M059J (cell line): Measurements from ENCODE around the gene NCL. TPM values are rescaled to one million over a fixed set of nuclear protein-coding genes. Genes with fewer than 3 reads are reported as not detected.
"Not testable (repeated sequence)": the region's sequence is repeated elsewhere in the genome, so short reads cannot be mapped to it uniquely, and the experiment has no call there.

Experiments used
- DNase-seq: peaks from one replicate; pipeline ENCODE4 v3.0.0-alpha.2; 2012; ENCODE audit warnings: low read depth
- total RNA-seq: library from RNA; depleted of rRNA; stranded (reverse); fragments of >200 nt; shearing (Covaris generic); gene quantifications from 2 replicates; pipeline ENCODE4 v1.2.3, GENCODE V29; 2014; rRNA removed

NCL gene
- total RNA-seq, 1 experiment from 2014 or later, result 141 TPM

GRCh38 chr2:231405601-231406367, 58.5 kb downstream of the NCL start:
- peak; percentile 41 for DNase-seq

GRCh38 chr2:231404183-231404578, 60.1 kb downstream of the NCL start:
- not testable (repeated sequence) for DNase-seq

Other genes starting within 250 kb of the NCL start
- 0.17 and 0.57 TPM in 2 replicates for gene B3GNT7, start 68.8 kb downstream of the NCL start, total RNA-seq
- gene NMUR1, start 66.0 kb upstream of the NCL start, total RNA-seq, result not detected in 2 replicates
- gene TEX44, start 128.4 kb upstream of the NCL start, total RNA-seq, result not detected in 2 replicates
- gene PTMA, start 244.0 kb upstream of the NCL start, total RNA-seq, result 1,301 and 1,473 TPM in 2 replicates